GM12878 (cell line): ENCODE measurements around the gene GALNT11. TPM values are rescaled to one million over a fixed set of nuclear protein-coding genes. Genes with fewer than 3 reads are reported as not detected.
"Not testable (repeated sequence)": the region's sequence is repeated elsewhere in the genome, so short reads cannot be mapped to it uniquely, and the experiment has no call there.

Source experiments
- ATAC-seq: fragments of 200-7000 bp; cut with Tn5 transposase; 3 replicates; pipeline ENCODE4 v1.9.1; 2020; ENCODE audit warnings: mild to moderate bottlenecking, moderate library complexity
- BruUV-seq: library from RNA; stranded (reverse); fragments of 400-500 nt; replicated peaks from 2 replicates; lab custom pipeline; 2021; lab: Mats Ljungman, UMichigan
- CTCF ChIA-PET: fragments of 300-600 bp; sonication (Branson Sonifier 250); formaldehyde crosslinking; extraction: SDS; loops from one replicate; lab custom pipeline; 2021; ENCODE audit warnings: inconsistent platforms; lab: Yijun Ruan, JAX
- POLR2A ChIA-PET: fragments of 350-600 bp; formaldehyde crosslinking; extraction: SDS; loops from one replicate; lab custom pipeline; 2021; ENCODE audit warnings: inconsistent platforms; lab: Charles Lee
- RAD21 ChIA-PET: fragments of 300-600 bp; sonication (Branson Sonifier 250); formaldehyde crosslinking; loops from one replicate; lab custom pipeline; 2023; ENCODE audit warnings: antibody characterized with exemption; ENCODE audit not compliant: unreplicated experiment; lab: Charles Lee
- SMC1A ChIA-PET: fragments of 300-600 bp; sonication (Branson Sonifier 250); formaldehyde crosslinking; loops from one replicate; lab custom pipeline; 2023; ENCODE audit not compliant: unreplicated experiment, uncharacterized antibody; lab: Charles Lee
- DNase-seq: peaks from one replicate; pipeline ENCODE4 v3.0.0-alpha.2; 2011; ENCODE audit warnings: low read depth, low spot score
- FAIRE-seq: peaks from 3 replicates; lab custom pipeline; 2011; peaks lifted over from hg19 to GRCh38; lab: Jason Lieb, UNC
- H2AFZ ChIP-seq: 2 replicates; pipeline ENCODE4 v1.6.0; 2011; ENCODE audit warnings: low read depth, low read length, control low read depth; ENCODE audit not compliant: control insufficient read depth
- H3K27ac ChIP-seq: 2 replicates; pipeline ENCODE4 v1.5.1; 2011; ENCODE audit warnings: control low read depth; ENCODE audit not compliant: control insufficient read depth, insufficient read depth
- H3K27me3 ChIP-seq, 2 experiments: replicated peaks in 1 of 2; 2 replicates each; pipeline versions ENCODE4 v1.6.0 to v1.6.1; 2011; ENCODE audit warnings: low read length in 1 of 2; ENCODE audit not compliant: control insufficient read depth in 2 of 2, insufficient read depth in 2 of 2
- H3K36me3 ChIP-seq, 2 experiments: 2 replicates each; pipeline ENCODE4 v1.5.1; 2011; ENCODE audit warnings: low read length in 1 of 2; ENCODE audit not compliant: control insufficient read depth in 2 of 2, insufficient read depth in 2 of 2
- H3K4me1 ChIP-seq: 2 replicates; pipeline ENCODE4 v1.6.1; 2011; ENCODE audit warnings: mild to moderate bottlenecking, low read length, moderate library complexity, mixed read lengths; ENCODE audit not compliant: control insufficient read depth, insufficient read depth
- H3K4me2 ChIP-seq: 2 replicates; pipeline ENCODE4 v1.6.0; 2011; ENCODE audit warnings: control low read depth; ENCODE audit not compliant: control insufficient read depth, insufficient read depth
- H3K4me3 ChIP-seq: fragments of 200-600 bp; sonication (generic); 2 replicates; pipeline ENCODE4 v1.5.1; 2016
- H3K79me2 ChIP-seq: 2 replicates; pipeline ENCODE4 v1.6.0; 2011; ENCODE audit warnings: low read length; ENCODE audit not compliant: control insufficient read depth, insufficient read depth
- H3K9ac ChIP-seq: 2 replicates; pipeline ENCODE4 v1.8.0; 2011; ENCODE audit warnings: low read length, control low read depth, mixed read lengths; ENCODE audit not compliant: control insufficient read depth, insufficient read depth
- H3K9me3 ChIP-seq: replicated peaks from 3 replicates; pipeline ENCODE4 v1.5.1; 2011; ENCODE audit warnings: mild to moderate bottlenecking, low read length; ENCODE audit not compliant: control insufficient read depth, insufficient read depth
- H4K20me1 ChIP-seq: 2 replicates; pipeline ENCODE4 v1.6.0; 2011; ENCODE audit not compliant: control insufficient read depth, insufficient read depth
- ELK1 ChIP-seq: IDR thresholded peaks from 2 replicates; pipeline ENCODE4 v1.6.1; 2012; ENCODE audit warnings: low read depth, low read length, improper control_type of control experiment
- GABPA ChIP-seq: IDR thresholded peaks from 2 replicates; pipeline ENCODE4 v1.6.1; 2014; ENCODE audit warnings: antibody characterized with exemption, low read depth, mild to moderate bottlenecking, inconsistent platforms
- HSF1 ChIP-seq: fragments of 150-350 bp; IDR thresholded peaks from 2 replicates; pipeline ENCODE4 v1.6.1; 2014; ENCODE audit warnings: mild to moderate bottlenecking, low read depth, low read length
- NR2F1 ChIP-seq: fragments of 450-650 bp; conservative IDR thresholded peaks from 2 replicates; pipeline ENCODE4 v1.6.1; 2017; ENCODE audit warnings: mild to moderate bottlenecking
- POLR2A ChIP-seq: IDR thresholded peaks from 2 replicates; pipeline ENCODE4 v1.6.1; 2011; ENCODE audit warnings: low read depth, mild to moderate bottlenecking, low read length
- SMARCA5 ChIP-seq: fragments of 450-650 bp; IDR thresholded peaks from 2 replicates; pipeline ENCODE4 v1.6.1; 2017; ENCODE audit warnings: mild to moderate bottlenecking
- SMC3 ChIP-seq: IDR thresholded peaks from 2 replicates; pipeline ENCODE4 v1.6.1; 2011; ENCODE audit warnings: low read length, improper control_type of control experiment, borderline replicate concordance
- TARDBP ChIP-seq: IDR thresholded peaks from 2 replicates; pipeline ENCODE4 v1.6.1; 2016; ENCODE audit warnings: borderline replicate concordance
- WGBS: methylation state at CpG from one replicate; pipeline ENCODE4 v1.1.6; 2016; ENCODE audit warnings: low lambda C conversion rate; ENCODE audit not compliant: insufficient replicate concordance, insufficient coverage; ENCODE audit errors: missing lambda C conversion rate; 5-methylcytosine and 5-hydroxymethylcytosine counted together
- in situ Hi-C: fragments of 300-500 bp; cut with MboI; formaldehyde crosslinking; loops from 9 replicates; pipeline ENCODE4 v1.14.3; 2018; ENCODE audit warnings: mixed read lengths
- intact Hi-C: fragments of 100-400 bp; cut with micrococcal nuclease; formaldehyde crosslinking; loops from one replicate; pipeline ENCODE4 v1.14.2; 2022; ENCODE audit not compliant: unreplicated experiment
- polyA plus RNA-seq, 11 experiments: library from polyadenylated mRNA; depleted of rRNA in 4 of 11; unstranded in 6 of 11; stranded (reverse) in 5 of 11; fragments of >200 nt; fragmentation: Nextera tagmentation in 4 of 11; fragmentation: Illumina TruSeq in 1 of 11; extraction: Ambion mirVana in 4 of 11; extraction: Trizol in 1 of 11; gene quantifications; 1 replicate in 1 of 11; 2 replicates in 10 of 11; pipeline versions ENCODE4 v1.2.1 to v1.2.3, GENCODE V29; 2011 to 2016; ENCODE audit warnings: inconsistent platforms in 2 of 11, missing spikeins in 2 of 11, low read depth in 1 of 11
- total RNA-seq, 4 experiments: library from RNA; depleted of rRNA in 3 of 4; stranded (reverse); fragments of >200 nt in 3 of 4; fragmentation: Illumina TruSeq in 1 of 4; extraction: Trizol in 1 of 4; gene quantifications; 2 replicates each; pipeline versions ENCODE4 v1.2.1 to v1.2.3, GENCODE V29; 2013 to 2021

The GALNT11 gene
- total and polyA plus RNA-seq, 10 of the 15 experiments (the other 5 are each of a cell fraction or from before 2014, with no cell fraction given): 2.0 to 9.5 (median 6.4) TPM

GRCh38 chr7:152016947-152017346 lies 8.5 kb upstream of the GALNT11 start:
- no peaks in the 10 kb centered on the region for H4K20me1 ChIP-seq
- BruUV-seq: no TSS peak
- in situ Hi-C loops (no loop called here), intact Hi-C loops (no loop called here)
- DNase-seq (no peak), ATAC-seq (no peak)
- H3K9me3 ChIP-seq: no peaks in the 10 kb centered on the region
- H3K36me3 ChIP-seq: no peaks in the 10 kb centered on the region
- H3K27ac ChIP-seq: no peak overlapping the region
- SMC1A ChIA-PET: no interaction called here
- H3K27me3 ChIP-seq: no peaks in the 10 kb centered on the region; a peak in 1 of 4 replicates
- H3K4me2 ChIP-seq: no peak overlapping the region
- H2AFZ ChIP-seq: no peak overlapping the region
- POLR2A ChIA-PET: no interaction called here
- H3K9ac ChIP-seq: no peak overlapping the region
- TF ChIP-seq ELK1: no peak
- TF ChIP-seq SMC3: no peak
- TF ChIP-seq POLR2A: no peak
- no peak for TF ChIP-seq GABPA
- TF ChIP-seq NR2F1: no peak
- no peak for TF ChIP-seq HSF1
- no peak for TF ChIP-seq TARDBP
- no peak for TF ChIP-seq SMARCA5
- TF ChIP-seq, all 136 proteins: peak for 0
- CTCF ChIA-PET: no interaction called here
- no peak for FAIRE-seq
- no peak overlapping the region for H3K4me3 ChIP-seq
- no peaks in the 10 kb centered on the region for H3K4me1 ChIP-seq
- no peaks in the 10 kb centered on the region for H3K79me2 ChIP-seq
- RAD21 ChIA-PET: no interaction called here
- 45% methylated on average over 3 of the region's 3 CpGs for WGBS

- H3K36me3 ChIP-seq, H3K27me3 ChIP-seq, H2AFZ ChIP-seq, H3K79me2 ChIP-seq, DNase-seq, SMC1A ChIA-PET, RAD21 ChIA-PET, BruUV-seq, ATAC-seq, CTCF ChIA-PET, intact Hi-C loops, FAIRE-seq, H3K9ac ChIP-seq, H3K4me2 ChIP-seq, in situ Hi-C loops, POLR2A ChIA-PET, H4K20me1 ChIP-seq, H3K4me1 ChIP-seq, H3K27ac ChIP-seq, H3K9me3 ChIP-seq, H3K4me3 ChIP-seq: not testable (repeated sequence)
- WGBS: 43% methylated on average over 6 of the region's 6 CpGs
Measured at GRCh38 chr7:152017683-152018082, 7.8 kb upstream of the GALNT11 start.

- WGBS: 57% methylated on average over 10 of the region's 10 CpGs
- H3K4me2 ChIP-seq, DNase-seq, H2AFZ ChIP-seq, SMC1A ChIA-PET, H3K9ac ChIP-seq, H4K20me1 ChIP-seq, FAIRE-seq, POLR2A ChIA-PET, H3K27ac ChIP-seq, H3K4me3 ChIP-seq, in situ Hi-C loops, H3K79me2 ChIP-seq, ATAC-seq, H3K4me1 ChIP-seq, H3K27me3 ChIP-seq, H3K9me3 ChIP-seq, RAD21 ChIA-PET, H3K36me3 ChIP-seq, BruUV-seq: not testable (repeated sequence)
- CTCF ChIA-PET: interaction anchor here (0.6 to 1.5 kb wide), 2 partner anchors 23 to 26 kb away, joined by 3 read pairs; no protein-coding TSS in a partner anchor
- intact Hi-C loops: loop anchor here (10.0 kb wide), 1 partner anchor 237 kb away; no protein-coding TSS in a partner anchor
Measured at GRCh38 chr7:152021740-152022139, 3.7 kb upstream of the GALNT11 start.
